ENCODE measurements around the gene KCNJ9.

GRCh38 chr1:160130486-160130885 lies 49.1 kb downstream of the KCNJ9 start:
- no peak for TF ChIP-seq CTCF (IDR thresholded peaks at IDR 0.05)
- no peak for TF ChIP-seq POLR2A (IDR thresholded peaks at IDR 0.05)

Data from right lobe of liver (tissue), 4 donors.